ENCODE results near the gene YY1.
A peak's percentile ranks its signal among the peaks of the same experiment; 100 is the strongest.
"Not testable (repeated sequence)": the region's sequence is repeated elsewhere in the genome, so short reads cannot be mapped to it uniquely, and the experiment has no call there.

Gene YY1

GRCh38 chr14:100281286-100282082, 42.5 kb downstream of the YY1 start:
- no peak for DNase-seq (ENCODE audit: low read depth)
- no peak for TF ChIP-seq CTCF (IDR thresholded peaks at IDR 0.05; ENCODE audit: low read depth, low read length, missing control alignments)

GRCh38 chr14:100282083-100282350, 43.1 kb downstream of the YY1 start:
- TF ChIP-seq CTCF (IDR thresholded peaks at IDR 0.05; ENCODE audit: low read depth, low read length, missing control alignments): no peak
- no peak for DNase-seq (ENCODE audit: low read depth)
- H3K4me3 ChIP-seq (ENCODE audit: low read depth, low read length): no peak overlapping the region

More at GRCh38 chr14:100281286-100282082, 42.5 kb downstream of the YY1 start:
- no peak overlapping the region for H3K4me3 ChIP-seq (ENCODE audit: low read depth, low read length)

- H3K4me3 ChIP-seq (ENCODE audit: low read depth, low read length): no peak overlapping the region
- TF ChIP-seq CTCF (IDR thresholded peaks at IDR 0.05; ENCODE audit: low read depth, low read length, missing control alignments): no peak
- DNase-seq (ENCODE audit: low read depth): no peak
These were observed 43.9 kb downstream of the YY1 start for GRCh38 chr14:100282766-100283419.

GRCh38 chr14:100283436-100283835, 44.5 kb downstream of the YY1 start:
- not testable (repeated sequence) for H3K4me3 ChIP-seq (ENCODE audit: low read depth, low read length); DNase-seq (ENCODE audit: low read depth)

- no peak for TF ChIP-seq CTCF (IDR thresholded peaks at IDR 0.05; ENCODE audit: low read depth, low read length, missing control alignments)
- H3K4me3 ChIP-seq (ENCODE audit: low read depth, low read length): no peak overlapping the region; the same call in 1 of the 2 replicates
- DNase-seq (ENCODE audit: low read depth): no peak
These were observed 45.3 kb downstream of the YY1 start for GRCh38 chr14:100283984-100284881.

GRCh38 chr14:100285021-100285912, 46.3 kb downstream of the YY1 start:
- DNase-seq (ENCODE audit: low read depth): no peak
- TF ChIP-seq CTCF (IDR thresholded peaks at IDR 0.05; ENCODE audit: low read depth, low read length, missing control alignments): peak; percentile 82
- peak overlapping the region; percentile 62 for H3K4me3 ChIP-seq (ENCODE audit: low read depth, low read length)
